WI38 (cell line): ENCODE results near the gene UBXN7.
"Not testable (repeated sequence)": the region's sequence is repeated elsewhere in the genome, so short reads cannot be mapped to it uniquely, and the experiment has no call there.

ENCODE experiments used
- H3K4me3 ChIP-seq: 2 replicates; pipeline ENCODE4 v1.5.1; 2011; ENCODE audit warnings: low read depth, mild to moderate bottlenecking, control low read depth, low read length
- TF ChIP-seq, protein P1 (sequence below): IDR thresholded peaks from 2 replicates; pipeline ENCODE4 v1.5.1; 2012; ENCODE audit warnings: low read depth, mild to moderate bottlenecking, control low read depth, low read length

Gene UBXN7

DNA sequence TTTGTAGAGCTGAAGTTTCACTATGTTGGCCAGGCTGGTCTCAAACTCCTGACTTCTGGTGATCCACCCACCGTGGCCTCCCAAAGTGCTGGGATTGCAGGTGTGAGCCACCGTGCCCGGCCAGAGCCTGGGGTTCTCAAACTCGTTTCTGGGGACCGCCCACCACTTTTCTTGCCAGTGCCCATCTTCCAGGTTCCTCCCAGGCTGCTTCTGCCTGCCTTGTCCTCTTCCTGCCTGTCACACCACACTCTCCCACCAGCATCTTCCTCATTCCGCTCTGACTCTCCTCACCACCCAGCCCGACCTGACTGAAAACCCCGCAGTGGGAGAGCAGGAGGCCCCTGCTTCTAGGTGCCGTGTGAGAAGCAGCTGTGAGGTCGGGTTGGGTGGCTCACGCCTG is 111.1 kb downstream of the UBXN7 start:
- no peak overlapping the region for H3K4me3 ChIP-seq

DNA sequence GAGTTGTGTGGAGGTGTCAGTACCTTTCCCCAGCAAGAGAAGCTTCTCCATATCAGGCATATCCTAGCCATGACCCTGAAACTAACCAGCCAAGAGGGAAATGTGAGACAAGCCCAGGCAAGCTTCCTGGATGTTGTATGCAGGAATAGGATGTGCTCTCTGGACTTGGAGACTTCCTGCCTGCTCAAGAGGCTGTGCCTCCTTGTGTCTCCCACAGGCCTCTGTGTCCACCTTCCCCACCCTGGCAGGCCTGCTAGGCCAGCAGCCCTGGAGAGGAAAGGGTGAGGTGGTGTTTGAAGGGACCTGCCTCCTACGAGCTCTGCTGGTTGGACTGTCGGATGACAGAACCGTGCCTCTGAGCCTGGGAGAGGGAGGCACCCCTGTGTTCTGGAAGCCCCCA is 112.1 kb downstream of the UBXN7 start:
- TF ChIP-seq, protein P1, sequence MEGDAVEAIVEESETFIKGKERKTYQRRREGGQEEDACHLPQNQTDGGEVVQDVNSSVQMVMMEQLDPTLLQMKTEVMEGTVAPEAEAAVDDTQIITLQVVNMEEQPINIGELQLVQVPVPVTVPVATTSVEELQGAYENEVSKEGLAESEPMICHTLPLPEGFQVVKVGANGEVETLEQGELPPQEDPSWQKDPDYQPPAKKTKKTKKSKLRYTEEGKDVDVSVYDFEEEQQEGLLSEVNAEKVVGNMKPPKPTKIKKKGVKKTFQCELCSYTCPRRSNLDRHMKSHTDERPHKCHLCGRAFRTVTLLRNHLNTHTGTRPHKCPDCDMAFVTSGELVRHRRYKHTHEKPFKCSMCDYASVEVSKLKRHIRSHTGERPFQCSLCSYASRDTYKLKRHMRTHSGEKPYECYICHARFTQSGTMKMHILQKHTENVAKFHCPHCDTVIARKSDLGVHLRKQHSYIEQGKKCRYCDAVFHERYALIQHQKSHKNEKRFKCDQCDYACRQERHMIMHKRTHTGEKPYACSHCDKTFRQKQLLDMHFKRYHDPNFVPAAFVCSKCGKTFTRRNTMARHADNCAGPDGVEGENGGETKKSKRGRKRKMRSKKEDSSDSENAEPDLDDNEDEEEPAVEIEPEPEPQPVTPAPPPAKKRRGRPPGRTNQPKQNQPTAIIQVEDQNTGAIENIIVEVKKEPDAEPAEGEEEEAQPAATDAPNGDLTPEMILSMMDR: no peak
- no peak overlapping the region for H3K4me3 ChIP-seq

More for the DNA sequence above, 111.1 kb downstream of the UBXN7 start:
- TF ChIP-seq, protein P1: no peak

DNA sequence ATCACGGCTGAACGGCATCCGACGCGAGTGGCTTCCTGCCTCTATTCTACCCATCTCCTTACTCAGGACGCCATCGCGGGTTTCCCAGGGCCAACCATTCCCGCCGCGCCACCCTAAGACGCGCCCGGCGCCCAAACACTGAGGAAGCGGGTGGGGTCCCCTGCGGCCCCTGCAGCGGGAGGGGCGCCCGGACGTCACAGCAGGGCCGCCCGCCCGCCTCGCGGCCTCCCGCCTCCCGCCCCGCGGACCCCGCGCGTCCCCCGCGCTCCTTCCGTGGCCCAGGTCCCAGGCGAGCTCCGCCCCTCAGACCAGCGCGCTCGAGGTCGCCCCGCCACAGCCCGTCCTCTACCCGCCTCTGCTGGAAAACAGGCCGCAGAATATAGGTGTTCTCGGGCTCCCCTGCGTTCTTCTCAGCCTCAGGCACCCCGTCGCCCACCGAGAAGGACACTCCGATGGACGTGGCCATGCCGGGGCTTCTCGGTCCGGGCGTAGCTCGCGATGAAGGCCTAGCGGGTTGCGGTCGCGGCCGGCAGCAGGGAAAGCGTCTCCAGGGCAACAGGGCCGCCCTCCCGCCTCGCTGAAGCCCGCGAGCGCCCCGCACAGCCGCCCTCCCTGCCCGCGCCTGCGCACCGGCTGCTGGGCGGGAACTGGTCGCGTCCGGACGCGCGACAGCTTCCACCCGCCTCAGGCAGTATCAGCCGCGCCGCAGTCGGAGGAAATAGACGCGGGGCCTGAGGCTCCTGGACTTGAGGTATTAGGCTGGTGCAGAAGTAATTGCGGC is 114.3 kb downstream of the UBXN7 start, which contains the start of gene DYNLT2B:
Gene DYNLT2B (minus strand): TSS at position 554 of the 781 bp plus-strand sequence. CDS start 88 bp downstream, at position 466.
- peak within 1 kb of the TSS; percentile 72 for H3K4me3 ChIP-seq
- TF ChIP-seq, protein P1: no peak

DNA sequence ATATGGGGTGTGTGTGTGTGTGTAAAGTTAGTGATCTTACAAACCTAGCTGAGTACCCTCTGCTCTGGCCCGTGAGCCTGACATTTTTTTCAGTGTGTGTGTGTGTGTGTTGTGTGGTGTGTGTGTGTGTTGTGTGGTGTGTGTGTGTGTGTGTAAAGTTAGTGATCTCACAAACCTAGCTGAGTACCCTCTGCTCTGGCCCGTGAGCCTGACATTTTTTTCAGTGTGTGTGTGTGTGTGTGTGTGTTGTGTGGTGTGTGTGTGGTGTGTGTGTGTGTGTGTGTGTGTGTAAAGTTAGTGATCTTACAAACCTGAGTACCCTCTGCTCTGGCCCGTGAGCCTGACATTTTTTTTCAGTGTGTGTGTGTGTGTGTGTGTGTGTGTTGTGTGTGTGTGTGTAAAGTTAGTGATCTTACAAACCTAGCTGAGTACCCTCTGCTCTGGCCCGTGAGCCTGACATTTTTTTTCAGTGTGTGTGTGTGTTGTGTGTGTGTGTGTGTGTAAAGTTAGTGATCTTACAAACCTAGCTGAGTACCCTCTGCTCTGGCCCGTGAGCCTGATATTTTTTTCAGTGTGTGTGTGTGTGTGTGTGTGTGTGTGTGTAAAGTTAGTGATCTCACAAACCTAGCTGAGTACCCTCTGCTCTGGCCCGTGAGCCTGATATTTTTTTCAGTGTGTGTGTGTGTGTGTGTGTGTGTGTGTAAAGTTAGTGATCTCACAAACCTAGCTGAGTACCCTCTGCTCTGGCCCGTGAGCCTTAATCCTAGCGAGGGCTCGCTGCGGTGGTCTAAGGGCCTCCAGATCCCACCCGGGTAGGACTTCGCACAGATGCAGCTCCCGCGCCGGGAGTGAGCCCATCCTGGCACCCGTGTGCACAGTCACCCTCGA is 115.2 kb downstream of the UBXN7 start:
- H3K4me3 ChIP-seq: peak overlapping the region; percentile 72

DNA sequence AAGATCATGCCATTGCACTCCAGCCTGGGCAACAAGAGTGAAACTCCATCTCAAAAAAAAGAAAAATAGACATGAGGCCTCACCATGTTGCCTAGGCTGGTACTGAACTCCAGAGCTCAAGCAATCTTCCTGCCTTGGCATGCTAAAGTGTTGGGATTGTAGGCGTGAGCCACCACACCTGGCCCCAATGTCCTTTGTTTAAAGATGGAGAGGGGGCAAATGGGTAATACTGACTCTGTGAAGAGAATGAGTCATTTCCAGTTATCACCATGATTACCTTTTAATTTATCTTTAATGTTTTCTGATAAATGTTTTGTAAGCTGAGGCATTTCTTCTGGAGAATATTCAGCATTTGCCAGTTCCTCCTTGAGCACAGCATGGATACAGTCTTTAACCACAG is 116.4 kb downstream of the UBXN7 start:
- H3K4me3 ChIP-seq: no peak overlapping the region
- TF ChIP-seq, protein P1: no peak

DNA sequence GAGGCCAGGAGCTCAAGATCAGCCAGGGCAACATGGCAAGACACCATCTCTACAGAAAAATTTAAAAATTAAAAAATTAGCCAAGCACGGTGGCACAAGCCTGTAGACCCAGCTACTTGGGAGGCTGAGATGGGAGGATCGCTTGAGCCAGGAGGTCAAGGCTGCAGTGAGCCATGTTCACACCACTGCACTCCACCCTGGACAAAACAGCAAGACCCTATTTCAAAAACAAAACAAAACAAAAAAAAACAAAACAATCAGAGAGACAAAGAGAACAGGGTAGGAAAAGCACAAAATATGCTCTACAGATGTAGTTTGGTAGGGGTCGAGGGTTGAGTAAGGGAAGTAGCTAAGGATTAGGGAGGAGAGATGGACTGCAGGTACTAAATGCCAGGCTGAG is 117.6 kb downstream of the UBXN7 start:
- no peak overlapping the region for H3K4me3 ChIP-seq
- TF ChIP-seq, protein P1: no peak

DNA sequence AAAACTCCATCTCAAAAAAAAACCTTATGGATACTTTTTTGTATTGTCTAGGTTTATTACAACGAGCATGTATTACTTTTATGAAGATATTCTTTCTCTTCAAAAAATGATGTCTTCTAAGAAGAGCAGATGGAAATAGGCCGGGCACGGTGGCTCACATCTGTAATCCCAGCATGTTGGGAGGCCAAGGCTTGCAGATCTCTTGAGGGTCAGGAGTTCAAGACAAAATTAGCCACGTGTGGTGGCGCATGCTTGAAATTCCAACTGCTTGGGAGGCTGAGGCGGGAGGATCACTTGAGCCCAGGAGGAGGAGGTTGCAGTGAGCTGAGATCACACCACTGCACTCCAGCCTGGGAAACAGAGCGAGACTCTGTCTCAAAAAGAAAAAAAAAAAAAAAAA is 118.1 kb downstream of the UBXN7 start:
- not testable (repeated sequence) for H3K4me3 ChIP-seq

DNA sequence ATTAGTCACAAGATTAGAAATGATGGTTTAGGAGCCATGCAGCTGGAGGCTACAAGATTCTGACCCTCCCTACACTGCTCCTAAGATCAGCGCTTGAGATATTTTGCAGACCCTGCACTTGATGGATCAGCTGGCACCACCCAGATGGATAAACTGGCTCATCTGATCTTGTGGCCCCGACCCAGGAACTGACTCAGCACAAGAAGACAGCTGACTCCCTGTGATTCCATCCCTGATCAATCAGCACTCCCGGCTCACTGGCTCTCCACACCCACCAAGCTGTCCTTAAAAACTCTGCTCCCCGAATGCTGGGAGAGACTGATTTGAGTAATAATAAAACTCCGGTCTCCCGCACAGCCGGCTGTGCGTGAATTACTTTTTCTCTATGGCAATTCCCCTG is 129.3 kb downstream of the UBXN7 start:
- not testable (repeated sequence) for H3K4me3 ChIP-seq

DNA sequence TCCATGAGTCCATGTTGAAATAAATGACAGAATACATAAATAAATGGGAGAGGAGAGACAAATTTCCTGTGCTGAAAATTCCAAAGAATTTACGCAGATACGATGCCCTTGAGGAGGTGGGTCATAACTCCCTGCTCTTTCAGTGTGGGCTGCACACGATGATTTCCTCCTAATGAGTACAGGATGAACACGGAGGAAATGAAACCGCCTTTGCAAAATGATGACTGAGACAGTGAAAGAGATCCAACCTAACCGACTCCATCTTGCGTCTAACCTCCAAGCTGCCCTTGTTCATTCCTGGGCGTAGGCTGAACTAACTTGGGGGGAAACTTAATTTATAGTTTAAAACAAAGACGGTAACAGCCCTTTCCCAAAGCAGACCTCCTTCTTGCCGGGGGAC is 129.7 kb downstream of the UBXN7 start:
- H3K4me3 ChIP-seq: not testable (repeated sequence)
